NCI-H2171 (cell line): Measurements from ENCODE around the gene GABARAPL1.

Source experiments
- DNase-seq: peaks from one replicate; lab custom pipeline; 2025; lab: John Stamatoyannopoulos, UW

GABARAPL1 gene

DNA sequence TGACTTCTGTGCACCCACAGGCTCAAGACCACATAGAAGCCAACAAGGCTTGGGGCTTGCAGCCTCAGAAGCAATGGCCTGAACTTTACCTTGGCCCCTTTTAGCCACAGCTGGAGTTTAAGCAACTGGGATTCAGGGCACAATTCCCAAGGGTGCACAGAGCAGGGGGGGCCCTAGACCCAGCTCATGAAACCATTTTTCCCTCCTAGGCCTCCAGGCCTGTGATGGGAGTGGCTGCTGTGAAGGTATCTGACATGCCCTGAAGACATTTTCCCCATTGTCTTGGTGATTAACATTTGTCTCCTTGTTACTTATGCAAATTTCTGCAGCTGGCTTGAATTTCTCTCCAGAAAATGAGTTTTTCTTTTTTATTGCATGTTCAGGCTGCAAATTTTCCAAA, 21.9 kb downstream of the GABARAPL1 start:
- DNase-seq, result no peak

DNA sequence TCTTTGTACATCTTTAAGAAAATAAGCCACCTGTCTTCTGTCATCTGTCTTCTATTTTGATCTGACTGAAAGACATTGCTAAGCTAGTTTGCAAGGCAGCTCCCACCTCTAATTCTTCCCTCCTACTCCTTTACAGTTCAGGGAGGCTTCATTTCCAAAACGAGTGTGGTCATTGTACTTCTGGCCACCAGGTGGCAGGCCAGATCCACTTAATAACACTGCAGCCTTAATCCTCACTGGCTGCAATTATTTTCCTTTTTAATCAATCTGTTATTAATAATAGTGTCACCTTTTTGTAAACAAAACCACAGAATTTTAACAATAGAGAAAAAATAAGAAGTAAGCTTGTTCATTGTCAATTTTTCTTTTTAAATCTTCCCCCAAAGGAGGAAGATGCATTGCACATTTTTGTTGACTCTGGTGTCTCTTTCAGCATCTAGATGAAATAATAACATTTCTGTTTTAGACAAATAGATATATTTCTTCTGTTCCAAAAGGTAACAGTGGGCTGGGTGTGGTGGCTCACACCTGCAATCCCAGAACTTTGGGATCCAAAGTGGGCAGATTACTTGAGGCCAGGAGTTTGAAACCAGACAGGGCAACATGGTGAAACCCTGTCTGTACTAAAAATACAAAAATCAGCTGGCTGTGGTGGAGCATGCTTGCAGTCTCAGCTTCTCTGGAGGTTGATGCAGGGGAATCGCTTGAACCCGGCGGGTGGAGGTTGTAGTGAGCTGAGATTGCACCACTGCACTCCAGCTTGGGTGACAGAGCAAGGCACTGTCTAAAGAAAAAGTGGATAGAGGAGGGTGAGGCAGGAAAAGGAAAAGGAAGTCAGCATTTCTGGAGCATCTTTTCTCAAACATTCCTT, 23.3 kb downstream of the GABARAPL1 start:
- DNase-seq, result no peak

DNA sequence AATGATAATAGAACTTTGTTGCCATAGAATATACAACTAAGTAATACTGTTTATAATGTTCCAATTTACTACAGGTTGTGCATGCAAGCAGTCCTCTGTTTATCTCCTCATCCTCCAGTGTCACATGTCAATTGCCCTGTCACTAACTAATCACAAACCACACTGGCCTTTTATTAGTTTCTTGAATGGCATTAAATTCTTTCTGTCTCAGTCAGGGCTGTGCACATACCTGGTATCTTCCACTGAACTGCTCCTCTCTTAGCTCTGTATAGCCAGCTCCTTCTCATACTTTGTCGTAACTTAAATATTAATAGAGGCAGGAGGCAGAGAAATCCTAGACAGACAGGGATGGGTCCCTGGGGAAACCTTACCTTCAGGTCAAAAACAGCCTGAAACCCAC, 24.0 kb downstream of the GABARAPL1 start:
- no peak for DNase-seq

DNA sequence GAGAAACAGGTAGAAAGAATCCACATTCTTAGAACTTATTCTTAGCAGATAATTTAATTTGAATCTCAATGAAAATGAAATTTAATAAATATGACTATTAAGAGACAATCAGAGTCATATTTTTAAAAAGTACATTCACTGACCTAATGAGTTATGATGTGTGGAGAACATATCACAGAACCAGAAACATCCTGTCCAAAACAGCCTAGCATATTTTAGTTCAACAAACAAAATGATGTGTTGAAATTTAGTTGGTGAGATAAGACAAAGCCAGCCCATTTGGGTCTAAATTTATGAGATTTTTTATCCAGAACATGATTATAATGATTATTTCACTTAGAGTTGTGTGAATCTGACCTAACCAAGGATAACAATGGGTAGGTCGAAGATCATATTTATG, 25.8 kb downstream of the GABARAPL1 start:
- no peak for DNase-seq

DNA sequence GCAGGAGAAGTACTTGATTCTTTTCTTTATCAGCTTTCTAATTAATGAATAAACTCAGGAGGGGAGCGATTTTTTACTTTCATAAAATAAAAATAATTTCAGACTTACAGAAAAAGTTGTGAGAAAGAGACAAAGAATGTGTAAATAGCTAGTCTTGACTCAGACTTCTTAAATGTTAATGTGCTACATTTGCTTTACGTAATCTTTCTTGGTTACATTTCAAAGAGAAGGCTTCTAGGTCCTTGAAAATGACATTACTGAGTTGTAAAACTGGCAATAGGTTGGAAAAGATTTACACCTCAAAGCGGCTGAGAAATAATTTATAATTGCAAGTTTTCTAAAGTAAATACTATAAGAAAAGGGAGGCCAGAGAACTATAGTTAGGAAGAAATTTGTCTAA, 28.6 kb downstream of the GABARAPL1 start:
- DNase-seq, result no peak

DNA sequence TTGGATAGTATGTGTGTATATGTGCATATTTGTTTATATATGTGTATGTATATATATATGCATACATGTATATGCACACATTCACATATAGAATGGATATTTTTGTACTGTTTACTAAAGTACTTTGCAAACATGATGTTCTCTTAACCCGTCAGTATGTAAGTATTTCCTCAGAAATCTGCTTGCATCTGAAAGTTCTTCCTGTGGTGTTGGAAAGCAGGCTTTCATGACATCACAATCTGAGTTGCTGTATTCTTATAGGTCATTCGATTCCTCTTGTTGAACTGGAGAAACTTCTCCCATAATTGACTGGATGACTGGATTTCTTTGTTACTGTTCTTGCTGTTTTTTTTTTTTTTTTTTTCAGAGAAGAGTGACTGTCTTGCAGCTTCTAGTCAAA, 29.1 kb downstream of the GABARAPL1 start:
- no peak for DNase-seq

DNA sequence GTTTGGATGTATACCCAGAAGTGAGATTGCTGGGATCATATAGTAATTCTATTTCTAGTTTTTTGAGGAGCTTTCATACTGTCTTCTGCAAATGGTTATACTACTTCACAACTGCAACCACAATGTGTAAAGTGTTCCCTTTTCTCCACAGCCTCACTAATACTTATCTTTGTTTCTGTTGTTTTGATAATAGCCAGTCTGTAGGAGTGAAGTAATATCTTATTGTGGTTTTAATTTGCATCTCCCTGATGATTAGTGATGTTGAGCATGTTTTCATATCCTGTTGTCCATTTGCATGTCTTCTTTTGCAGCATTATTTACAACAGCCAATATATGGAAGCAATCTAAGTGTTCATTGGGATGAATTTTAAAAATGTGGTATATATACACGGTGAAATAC, 29.9 kb downstream of the GABARAPL1 start:
- no peak for DNase-seq

DNA sequence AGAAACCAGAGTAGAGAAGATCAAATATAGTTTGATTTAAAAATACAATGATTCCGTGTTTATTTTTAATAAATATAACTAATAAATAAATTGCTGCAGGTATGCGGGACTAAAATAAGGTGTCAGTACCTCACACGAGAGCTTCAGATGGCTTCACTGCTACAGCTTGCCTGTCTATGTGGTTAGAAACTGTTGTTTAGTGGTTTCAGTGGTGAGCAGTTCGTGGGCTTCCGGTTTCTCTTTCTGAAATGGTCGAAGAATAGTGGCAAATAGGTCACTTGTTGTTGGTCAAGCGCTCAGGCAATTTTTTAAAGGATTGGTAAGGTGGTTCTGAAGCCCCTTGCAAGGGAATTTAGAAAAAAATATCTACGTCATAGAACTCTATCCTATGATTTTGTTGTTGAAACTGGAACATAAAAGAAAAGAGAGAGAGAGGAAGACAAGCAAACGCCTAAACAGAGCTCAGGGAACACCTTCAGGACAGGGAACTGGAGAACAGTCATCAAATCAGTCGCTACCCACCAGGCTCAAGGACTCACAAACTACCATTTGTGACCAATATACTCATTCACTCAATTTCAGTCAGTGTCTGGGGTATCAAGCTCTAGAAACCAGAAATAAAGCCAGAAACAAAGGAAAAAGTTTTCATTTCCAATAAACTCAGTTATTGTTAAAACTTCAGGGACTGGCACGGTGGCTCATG, 31.3 kb downstream of the GABARAPL1 start:
- no peak for DNase-seq

DNA sequence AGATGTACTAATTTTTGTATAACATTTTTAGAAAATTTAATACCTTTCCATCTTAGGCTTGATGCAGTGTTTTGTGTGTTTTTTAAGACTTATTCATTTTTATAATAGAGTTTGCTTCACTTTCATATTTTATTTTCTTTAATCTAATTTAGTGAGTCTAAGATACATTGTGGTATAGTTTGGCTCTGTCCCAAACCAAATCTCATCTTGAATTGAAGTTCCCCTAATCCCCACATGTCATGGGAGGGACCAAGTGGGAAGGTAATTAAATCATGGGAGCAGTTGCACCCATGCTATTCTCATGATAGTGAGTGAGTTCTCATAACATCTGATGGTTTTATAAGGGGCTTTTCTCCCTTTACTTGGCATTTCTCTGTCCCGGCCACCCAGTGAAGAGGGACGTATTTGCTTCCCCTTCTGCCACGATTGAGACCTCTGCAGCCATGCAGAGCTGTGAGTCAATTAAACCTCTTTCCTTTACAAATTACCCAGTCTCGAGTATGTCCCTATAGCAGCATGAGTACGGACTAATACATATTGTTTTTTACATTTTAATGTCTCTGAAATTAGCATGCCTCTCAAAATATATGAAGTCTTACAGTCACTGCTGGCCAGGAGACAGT, 34.9 kb downstream of the GABARAPL1 start:
- DNase-seq, result no peak

DNA sequence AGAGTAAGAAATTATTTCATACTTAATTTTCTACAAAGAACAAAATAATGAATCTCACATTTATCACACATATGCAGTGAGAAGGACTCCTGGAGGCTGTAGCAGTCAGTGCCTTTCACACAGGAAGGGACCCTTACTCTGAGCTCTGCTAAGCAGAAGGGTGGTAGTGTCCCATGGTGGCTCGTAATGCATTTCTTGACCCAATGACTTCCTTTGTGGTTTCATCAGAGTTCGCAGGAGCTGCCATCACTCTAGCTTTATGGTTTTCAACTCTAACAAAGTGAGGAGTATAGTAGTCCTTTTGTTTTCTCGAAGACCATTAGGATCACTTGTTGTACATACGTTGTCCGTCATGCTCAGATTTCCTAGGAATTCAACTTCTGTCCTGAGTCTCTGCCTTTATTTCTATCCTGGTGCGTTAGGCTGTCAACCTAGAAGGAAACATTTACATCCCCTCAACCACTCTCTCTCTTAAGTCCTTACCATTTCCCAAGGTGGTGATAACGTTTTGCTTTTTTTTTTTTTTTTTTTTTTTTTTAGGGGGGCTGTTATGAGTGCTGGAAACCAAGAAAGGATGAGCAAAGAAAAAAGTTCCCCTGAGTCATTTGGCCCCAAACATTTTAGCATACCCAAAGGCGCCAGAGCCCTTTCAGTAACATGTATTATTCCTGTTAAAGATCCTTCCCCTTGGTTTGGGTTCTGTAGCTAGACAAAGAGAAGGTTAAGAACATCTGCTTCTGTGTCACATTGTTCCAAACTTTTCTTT, 37.2 kb downstream of the GABARAPL1 start:
- no peak for DNase-seq

DNA sequence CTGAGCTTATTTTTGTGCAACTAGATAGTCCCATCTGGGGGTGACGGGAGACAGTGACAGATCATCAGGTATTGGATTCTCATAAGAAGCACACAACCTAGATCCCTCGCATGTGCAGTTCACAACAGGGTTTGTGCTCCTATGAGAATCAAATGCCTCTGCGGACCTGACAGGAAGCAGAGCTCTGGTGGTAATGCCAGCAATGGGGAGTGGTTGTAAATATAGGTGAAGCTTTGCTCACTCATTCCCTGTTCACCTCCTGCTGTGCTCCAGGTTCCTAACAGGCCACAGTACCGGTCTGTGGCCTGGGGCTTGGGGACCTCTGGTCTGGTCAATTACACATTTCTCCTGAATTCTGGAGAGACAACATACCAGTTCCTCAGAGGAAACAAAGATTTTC, 39.0 kb downstream of the GABARAPL1 start:
- no peak for DNase-seq

DNA sequence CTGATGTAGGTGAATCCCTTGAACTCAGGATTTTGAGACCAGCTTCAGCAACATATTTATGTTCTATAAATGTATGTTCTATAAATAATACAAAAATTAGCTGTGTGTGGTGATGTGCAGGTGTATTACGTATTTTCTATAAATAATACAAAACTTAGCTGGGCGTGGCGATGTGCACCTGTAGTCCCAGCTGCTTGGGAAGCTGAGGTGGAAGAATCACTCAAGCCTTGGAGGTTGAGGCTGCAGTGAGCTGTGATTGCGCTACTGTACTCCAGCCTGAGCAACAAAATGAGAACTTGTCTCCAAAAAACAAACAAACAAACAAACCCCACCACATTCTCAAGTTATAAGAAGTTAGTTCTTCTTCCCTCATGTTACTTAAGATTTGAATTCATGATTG, 39.5 kb downstream of the GABARAPL1 start:
- DNase-seq, result no peak

DNA sequence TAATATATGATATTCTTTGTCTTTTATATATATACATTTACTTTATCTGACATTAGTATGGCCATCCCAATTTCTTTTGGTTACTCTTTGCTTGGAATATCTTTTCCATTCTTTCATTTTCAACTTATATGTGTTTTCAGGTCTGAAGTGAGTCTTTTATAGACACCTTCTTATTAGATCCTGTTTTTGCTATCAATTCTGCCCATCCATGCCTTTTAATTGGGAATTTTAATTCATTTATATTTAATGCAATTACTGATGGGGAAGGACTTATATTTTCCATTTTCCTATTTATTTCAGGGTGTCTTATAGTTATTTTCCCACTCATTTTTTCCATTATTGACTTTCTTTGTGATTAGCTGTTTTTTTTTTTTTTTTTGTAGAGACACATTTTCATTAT, 43.4 kb downstream of the GABARAPL1 start:
- no peak for DNase-seq

DNA sequence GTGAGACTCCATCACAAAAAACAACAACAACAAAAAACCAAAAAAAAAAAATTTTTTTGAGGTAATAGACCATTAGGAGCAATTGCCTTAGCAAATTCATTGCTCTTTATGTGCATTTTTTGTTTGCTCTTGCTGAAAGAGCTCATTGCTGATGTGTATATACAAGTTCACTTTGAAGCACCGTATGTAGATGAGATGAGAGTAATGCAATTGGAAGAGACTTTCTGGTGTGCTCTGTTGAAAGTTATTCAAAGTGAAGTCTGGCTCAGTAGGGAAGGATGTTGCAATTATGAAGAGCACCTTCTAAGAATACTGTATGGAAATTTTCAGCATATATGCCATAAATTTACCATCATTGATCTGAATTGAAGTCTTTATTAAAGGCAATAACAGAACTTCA, 48.2 kb downstream of the GABARAPL1 start:
- no peak for DNase-seq

DNA sequence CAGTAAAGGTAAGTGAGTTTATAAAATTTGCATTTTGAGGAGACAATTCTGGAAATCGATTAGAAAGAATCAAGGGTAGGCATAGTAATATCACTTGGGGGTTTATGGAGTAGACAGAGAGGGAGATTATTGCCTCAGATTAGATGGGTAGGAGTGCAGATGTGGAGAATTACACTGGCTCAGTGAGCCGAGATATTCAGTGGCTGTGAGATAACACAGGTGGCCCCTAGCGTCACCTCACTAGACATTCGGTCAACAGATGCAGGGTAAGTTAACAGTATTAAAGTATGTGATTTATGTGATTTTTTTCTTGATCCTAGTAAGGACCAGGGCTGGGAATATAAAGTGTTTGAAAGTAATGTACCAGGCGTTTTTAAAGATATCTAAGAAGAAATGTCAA, 55.4 kb downstream of the GABARAPL1 start:
- no peak for DNase-seq

DNA sequence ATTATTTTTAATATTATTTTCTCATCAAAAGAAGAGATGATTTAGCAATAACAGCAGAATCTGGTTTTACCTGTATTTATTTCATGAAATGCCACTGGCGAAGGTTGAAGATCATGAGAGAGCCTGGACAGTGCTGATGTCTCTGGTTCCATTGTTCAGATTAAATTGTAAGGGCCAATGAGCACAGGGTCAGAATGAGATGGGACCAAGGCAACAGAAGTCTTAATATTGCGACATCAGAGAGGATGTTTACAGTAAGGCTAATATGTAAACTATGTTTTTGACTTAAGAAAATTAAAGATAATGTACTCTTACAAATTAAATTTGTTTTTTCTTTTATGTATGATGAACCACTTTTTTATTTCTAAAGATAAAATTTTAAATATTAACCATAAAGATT, 59.8 kb downstream of the GABARAPL1 start:
- DNase-seq, result no peak
